HG02938 (cell line): ENCODE measurements around the gene PEX10.

ENCODE experiments used
- ATAC-seq: cut with Tn5 transposase; IDR thresholded peaks from one replicate; pipeline ENCODE4 v1.9.1; 2021; ENCODE audit warnings: mild to moderate bottlenecking, moderate library complexity; ENCODE audit not compliant: unreplicated experiment

PEX10 gene

DNA sequence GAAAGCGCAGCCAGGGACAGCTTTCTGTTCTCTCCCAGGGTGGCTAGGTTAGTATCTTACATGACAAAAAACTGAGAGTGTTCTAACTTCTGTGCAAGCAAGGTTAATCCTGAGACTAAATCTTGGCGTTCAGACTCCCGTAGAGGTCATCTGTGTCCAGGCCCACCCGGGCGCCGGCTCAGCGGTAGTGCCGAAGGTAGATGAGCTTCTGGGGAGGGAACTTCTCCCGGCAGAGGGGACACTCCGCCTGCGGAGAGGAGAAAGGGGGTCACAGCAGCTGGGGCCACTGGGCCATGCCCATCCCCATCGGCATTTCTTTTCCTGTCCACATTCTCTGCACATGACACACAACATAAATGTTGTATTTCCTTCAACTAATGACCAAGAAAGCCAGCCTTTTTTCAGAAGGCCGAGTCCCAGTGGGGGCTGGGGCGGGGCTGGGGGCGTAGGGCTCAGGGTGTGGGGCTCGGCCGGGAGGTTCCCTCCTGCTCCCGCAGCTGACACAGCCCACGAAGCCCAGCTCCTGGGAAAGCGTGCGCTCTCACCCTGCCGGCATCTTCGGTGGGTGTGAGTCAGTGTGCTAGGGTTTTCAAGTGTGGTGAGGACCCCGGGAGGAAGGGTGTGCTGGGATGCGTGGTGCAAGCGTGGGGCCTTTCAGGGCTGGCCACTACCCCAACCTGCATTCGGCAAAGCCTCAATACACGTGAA is 6.6 kb downstream of the PEX10 start:
- ATAC-seq = no peak

DNA sequence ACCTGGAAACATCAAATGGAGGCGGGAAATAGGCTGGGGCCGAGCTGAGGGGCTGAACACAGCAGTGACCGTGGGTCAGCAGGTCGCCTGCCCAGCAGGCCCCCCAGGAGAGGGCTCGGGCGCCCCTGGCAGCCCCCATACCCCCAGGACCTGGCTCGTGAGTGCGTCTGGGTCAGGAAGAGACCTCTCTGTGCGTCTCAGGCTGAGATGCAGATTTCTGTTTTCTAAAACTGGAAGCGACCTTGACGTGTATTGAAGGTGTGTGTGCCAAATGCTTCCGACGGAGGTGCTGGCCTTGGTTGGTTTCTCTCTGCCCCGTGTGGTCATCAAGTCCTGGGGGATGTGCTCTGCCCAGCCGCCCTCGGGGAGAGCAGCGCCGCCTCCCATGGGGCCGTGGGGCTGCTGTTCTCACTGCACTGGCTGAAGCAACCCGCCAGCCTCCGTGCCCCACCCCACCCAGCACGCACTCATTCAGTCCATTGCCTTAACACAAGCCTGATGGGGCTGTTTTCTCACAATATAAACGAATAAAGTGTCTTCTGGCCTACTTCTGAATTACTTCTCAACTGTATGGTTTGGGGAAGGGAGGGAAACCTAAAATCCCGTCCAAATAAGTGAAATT is 7.4 kb downstream of the PEX10 start:
- no peak for ATAC-seq

DNA sequence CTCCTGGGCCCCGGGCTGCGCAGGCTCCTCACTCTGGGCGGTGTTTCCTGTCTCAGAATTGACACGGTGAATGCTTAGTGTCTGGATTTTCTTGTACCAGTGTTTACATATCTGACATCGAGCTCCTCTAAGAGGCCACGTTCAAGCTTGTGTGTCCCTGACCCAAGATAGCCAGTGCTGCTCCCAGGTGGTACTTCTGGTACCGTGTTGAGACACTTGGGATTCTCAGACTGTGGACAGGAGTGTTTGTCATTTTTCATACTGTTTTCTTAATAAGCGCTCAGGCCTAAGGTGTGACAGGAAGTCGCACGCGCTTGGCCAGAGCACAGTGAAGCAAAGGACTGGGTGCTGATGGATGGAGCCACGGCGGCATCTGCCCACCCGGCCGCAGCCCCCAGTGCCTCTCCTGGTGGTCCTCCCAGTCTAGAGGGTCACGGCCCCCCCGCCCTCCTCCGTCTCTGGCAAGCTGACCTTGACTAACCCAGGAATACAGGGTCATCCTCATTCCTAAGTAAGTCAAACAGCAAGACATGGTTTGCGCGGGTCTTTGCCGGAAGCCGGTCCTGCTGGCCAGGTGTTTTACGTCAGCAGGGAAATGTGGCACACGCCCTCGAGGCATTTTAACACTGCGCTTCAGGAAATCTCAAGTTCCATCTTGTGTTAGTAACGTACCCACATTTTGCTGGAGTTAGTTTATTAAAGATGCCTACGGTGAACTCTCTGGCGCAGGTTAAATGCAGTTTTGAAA is 8.0 kb downstream of the PEX10 start:
- no peak for ATAC-seq

DNA sequence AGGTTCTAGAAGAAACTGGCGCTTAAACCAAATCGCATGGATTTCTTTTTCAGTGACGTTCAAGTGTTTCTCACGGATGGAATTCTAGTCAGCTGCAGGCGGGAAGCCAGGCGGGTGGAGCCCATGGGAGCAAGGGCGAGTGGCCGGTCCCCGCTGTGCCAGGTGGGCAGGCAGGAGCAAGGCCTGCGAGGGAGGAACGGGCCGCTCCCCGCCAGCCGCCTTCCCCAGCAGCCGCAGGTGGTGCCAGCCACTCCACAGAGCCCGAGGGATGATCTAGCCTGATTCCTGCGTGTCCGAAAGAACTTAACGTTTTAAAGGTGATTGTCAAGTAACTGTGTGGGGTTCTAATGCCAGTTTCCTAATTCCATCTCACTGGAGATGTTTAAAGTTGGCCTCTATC is 9.1 kb downstream of the PEX10 start:
- ATAC-seq = no peak

DNA sequence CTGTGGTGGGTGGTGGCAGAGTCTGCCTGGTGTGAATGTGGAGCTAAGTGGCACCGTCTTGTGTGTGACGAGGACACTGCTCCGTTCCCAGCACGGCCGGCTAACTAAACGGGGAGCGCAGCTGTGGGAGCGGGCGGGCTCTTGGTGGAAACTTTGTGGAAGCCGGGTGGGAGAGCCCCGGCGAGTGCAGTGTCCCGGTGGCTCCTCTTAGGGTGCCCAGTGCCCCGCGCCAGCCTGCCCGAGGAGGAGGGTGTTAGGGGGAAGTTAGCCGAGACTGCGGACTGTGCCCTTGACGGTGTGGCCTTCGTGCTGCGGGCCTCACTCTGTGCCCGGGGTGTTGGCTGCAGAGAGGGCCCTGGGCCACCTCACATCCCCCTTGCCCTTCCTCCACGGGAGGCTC is 9.9 kb downstream of the PEX10 start:
- no peak for ATAC-seq

DNA sequence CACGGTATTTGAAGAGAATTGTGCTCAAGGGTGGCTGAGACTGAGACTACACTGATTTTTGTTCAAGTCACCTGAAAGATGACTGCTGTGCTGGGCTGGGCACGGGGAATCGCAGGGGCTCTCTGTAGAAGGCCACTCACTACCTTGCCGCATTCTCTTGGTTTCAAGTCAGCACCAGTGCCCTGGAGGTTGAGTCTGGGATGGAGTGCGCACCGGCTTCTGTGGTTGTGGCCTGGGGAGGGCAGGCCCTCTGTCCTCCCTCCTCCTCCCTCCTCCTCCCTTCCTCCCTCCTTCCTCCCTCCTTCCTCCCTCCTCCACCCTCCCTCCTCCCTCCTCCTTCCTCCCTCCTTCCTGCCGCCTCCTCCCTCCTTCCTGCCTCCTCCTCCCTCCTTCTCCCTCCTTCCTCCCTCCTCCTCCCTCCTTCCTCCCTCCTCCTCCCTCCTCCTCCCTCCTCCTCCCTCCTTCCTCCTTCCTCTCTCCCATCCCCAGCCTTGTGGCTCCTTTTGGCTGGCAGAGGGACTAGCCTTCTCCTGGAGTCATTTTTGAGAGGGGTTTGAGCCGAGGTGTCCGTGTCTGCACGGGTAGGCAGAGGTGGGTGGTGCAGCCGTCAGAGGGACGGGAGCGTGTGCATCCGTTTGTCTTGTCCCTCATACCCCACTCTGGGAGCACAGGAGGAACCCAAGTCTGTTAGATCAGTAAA is 11.3 kb downstream of the PEX10 start:
- ATAC-seq = no peak

DNA sequence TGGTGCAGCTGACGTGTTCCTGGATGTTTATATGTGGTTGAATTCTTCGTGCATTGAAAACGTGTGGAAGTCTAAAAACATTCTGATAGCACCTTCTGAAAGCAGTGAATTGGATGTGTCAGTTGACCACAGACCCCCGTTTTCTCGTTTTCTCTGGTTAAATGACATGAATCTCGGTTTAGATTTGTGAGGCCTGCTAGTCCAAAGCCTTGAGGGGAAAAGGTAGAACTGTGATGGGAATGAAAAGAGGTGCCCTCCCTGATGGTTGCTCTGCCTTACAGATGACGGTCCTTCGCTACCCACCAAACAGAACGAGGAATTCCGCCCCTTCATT is 11.8 kb downstream of the PEX10 start:
- ATAC-seq = no peak

DNA sequence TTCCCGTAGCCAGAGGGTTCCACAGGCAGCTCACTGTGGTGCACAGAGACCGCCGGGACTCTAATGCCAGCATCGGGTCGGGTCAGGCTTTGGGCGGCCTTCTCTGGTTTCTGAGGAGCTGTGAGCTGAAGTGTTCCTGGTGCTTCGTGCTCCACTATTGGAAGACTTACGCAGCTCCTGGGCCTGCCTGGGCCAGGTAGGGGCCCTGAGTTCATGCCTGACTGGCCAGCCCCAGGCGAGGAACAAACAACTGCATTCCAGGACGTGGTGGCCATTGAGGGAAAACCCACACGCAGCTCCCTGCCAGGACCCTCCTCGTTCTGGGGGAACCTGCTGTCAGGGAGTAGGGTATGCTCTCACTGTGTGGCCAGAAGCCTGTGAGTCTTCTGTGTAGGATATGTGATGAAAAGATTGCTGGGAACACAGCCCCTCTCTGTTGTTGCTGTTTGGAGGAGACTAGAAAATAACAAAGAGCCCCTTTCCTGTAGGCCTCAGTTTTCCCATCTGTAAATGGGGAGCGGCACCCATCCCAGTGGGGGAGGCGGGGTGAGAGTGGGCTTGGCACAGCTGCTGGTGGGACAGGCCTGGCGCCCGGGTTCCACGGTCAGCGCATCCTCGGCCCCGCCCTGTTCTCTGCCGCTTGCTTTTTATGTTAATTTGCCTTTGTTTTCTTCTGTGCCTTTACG is 12.3 kb downstream of the PEX10 start:
- no peak for ATAC-seq

DNA sequence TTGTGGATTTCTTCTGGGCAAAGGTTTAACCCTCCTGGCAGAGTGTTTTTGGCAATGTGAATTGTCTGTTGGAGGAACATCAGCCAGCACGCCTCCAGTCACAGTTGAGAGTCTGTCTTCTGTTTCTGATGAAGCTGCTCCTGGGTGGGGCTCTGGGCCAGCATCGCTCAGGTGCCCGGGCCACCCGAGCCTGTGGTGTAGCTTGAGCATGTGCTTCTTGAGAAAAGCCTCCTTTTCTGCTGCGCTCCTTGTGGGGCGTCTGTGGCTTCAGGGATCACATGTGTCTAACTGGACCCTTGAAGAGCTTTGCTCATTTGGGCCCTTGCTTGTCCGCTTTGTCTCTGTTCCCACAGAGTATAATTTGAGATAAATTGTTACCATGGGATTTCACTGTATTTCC is 13.5 kb downstream of the PEX10 start:
- no peak for ATAC-seq

DNA sequence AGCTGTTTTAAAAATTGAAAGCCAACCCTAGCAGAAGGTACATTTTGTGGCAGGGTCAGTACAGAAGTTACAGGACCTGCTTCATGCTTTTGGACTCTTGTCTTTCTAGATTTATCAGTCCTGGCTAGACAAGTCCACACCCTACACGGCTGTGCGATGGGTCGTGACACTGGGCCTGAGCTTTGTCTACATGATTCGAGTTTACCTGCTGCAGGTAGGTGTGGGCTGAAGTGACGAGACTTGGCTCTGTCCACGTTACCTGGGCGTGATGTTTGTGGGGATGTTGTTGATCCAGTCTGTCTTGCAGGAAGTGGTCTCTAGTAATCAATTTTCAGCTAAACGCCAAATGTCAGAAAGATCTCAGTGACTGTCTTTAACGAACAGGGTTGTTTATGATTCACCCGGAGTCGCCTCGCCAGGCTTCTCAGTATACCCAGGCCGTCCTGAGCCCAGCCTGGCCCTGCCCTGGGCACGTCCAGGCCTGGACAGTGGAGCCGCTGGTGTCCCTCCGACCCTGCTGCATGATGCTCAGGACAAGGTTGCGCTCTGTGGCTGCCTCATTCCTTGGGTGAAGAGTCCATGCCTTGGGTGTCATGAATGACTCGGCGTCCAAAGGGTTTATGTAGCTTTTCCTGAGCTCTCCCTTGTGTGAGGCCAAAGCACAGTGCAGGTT is 15.2 kb downstream of the PEX10 start:
- no peak for ATAC-seq

DNA sequence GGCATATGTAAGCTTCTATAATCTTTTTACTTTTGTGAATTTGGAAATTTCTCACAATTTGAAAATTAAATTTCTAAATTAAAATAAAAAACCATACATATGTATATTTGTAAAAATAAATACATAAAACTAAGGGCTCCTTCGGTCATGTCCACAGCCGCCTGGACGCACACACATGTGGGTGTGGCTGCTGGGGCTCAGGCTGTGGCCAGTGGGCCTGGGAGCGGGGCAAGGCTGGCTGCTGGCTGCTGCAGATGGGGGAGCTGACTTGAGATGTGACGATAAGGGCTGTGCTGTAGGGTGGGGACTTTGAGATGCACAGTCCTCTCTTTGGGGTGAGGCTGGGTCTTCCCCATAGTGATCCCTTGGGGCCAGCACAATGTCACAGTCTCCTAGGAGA is 15.9 kb downstream of the PEX10 start:
- ATAC-seq = no peak

DNA sequence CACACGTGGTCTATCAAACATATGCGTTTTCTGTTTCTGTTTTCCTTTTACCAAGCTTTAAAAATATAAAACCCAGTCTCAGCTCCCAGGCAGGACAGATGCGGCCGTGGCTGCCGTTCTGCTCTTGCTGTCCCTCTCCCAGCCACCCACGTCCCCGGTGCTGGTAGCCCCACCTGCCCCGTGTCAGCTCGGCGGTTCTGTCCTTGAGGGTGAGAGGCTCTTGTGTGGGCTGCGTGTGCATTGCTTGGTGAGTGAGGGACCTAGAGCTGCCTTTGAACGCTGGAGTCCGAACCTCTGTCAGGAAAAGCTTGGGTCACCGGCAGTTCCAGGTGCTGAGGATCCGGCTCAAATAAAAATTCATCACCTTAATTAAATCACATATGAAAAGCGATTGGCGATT is 16.3 kb downstream of the PEX10 start:
- no peak for ATAC-seq

DNA sequence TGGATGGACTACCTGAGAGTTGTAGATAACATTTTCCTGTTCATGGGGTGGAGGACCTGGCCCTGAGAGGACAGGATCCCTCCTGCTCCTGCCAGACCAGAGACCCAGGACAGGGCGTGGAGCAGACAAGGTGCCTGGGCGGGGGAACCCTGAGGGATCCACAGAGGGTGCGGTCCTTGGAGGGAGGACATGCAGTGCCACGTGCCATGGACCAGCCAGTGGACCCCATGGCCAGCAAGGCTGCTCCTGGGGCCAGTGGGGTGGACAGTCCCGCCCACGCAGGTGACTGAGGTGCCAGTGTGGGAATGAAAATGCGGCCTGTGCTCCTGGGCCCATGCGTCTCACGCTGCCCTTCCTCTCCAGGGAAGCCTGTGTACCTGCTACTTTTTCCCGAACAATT is 17.1 kb downstream of the PEX10 start:
- no peak for ATAC-seq

DNA sequence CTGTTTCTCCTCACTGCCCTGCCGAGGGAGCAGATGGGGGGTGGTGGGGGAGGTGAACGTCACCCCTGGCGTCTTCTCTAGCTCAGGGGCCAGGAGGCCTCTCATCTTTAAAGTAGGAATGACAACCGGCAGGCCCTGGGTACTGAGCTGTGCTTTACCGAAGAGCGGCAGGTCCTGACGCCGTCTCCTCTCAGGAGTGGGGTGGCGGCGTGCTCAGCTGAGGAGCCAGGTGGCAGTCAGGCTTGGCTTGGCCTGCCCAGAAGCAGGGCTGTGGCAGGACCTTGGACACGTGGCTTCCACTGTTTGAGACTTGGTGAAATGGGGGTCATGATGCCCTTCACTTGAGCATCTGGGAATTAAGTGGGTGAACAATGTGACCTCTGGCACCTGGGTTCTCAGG is 17.6 kb downstream of the PEX10 start:
- ATAC-seq = no peak

DNA sequence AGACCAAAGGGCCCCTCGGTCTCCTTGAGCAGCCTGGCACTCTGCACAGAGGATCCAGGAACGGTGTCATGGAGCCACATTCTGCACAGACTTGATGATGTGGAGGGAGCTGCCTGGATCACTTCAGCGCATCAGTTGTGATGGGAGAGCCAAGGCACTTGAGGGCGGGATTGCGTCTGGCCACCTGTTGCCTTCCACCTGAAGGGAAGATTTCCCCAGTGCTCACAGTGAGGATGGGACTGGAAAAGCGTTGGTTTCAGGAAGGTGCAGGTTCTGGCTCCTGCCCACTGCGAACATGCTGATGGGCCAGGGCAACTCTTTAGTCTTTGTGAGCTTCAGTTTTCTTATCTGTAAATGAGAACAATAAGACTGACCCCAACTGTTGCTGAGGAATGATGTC is 18.1 kb downstream of the PEX10 start:
- no peak for ATAC-seq

DNA sequence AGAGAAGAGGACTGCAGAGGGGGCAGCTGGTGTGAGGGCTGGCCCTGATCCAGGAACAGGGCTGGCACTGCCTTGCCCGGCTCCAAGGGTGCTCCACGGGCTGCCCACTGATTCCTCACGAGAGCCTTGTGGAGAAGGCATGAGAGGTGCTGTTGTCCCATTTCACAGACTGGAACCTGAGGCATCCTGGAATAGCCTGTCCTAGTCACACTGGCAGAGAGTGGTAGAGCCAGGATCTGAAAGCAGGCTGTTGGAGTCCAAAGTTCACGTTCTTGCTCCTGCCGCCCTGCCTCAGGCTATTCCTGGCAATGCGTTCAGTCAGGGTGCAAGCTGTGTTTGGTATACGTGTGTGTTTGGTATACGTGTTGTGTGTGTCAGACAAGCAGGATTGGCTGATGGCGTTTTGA is 18.9 kb downstream of the PEX10 start:
- no peak for ATAC-seq

DNA sequence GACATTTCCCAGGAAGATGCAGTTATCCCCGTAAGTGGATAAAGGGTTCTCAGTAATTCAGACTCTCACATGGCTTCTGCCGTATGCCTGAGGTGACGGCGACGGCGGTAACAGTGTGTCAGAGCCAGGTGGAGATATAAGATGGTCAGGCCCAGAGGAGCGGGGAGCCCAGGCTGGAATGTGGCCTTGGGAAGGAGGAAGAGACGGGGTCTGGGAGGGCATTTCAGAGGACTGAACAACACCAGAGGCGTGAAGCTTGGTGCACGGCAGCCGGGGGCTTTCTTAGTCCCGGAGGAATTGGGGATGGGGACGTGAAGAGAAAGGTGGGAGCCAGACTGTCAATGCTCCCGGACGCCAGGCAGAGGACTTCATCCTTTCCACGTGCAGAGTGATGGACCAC is 19.7 kb downstream of the PEX10 start:
- ATAC-seq = no peak

DNA sequence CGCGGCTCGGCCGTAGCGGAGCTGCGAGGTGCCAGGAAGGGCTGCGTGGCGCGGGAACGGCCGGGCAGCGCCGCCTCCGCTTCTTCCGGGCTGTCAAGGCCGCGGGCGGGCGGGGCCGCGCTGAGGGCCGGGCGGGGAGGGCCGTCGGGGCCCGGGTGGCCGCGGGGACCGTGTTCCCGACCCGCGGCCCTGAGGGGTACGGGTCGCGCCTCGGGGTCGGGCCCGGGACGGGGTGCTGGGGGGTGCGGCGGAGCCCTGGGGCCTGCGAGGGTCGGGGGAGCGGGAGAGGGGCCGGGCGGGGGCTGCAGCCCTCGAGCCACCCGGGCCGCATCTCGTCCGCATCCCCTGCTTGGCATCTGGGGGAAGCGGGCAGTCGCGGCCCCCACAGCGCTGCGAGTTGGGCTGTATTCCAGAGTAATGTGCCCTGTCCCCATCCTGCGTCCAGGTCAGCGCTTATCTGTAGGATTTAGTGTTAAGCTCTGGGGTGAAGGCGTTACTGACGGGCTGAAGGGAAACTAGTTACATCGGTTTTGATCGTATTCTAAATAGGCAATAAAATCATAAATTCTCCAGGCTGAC is 20.3 kb downstream of the PEX10 start:
- peak; percentile 3 for ATAC-seq

DNA sequence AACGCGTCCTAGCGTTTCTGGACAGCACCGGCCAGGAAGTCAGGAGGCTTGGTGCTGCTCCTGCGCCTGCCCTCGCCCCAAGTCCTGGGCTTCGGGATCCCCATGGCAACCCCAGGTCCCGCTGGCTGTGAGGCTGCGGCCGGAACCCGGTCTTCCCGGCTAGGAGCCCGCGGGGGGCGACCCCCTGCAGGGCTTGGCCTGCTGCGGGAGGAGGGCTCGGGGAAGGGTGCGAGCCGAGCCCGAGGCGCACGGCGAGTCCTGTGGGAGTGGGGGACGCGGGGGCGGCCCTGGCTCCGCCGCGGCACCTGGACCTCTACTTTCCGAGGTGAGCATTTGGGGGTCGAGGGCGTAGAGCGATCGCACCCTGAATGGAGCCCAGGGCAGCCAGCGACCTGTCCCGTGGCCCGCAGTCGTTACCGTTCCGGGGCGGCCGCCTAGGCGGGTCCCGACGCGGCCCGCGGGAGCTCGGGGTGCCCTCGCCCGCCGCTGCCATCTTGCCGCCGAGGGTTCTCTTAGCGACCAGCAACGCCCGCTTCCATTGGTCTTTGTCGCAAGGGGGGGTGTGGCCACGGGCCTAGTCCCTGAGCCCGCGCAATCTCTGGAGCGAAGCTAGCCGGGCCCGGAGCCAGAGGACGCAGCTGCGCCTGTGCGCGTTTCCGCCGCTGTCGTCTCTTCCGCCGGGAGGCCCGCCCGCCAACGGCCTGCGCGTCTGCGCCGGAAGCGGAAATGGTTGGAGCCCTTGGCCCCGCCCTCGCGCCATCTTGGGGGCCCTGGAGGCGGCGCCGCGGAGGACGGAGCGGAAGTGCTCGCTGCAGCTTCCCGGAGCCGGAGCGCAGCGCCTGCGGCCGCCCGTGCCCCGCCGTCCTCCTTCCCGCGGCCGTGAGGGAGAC is 21.1 kb downstream of the PEX10 start, which contains the start of the genes MORN1 and RER1:
TSS of gene MORN1 (minus strand) at position 514 of the 890 bp plus-strand sequence. CDS start at position 493, 21 bp downstream.
TSS of gene RER1 (plus strand) at position 801 of the 890 bp plus-strand sequence. CDS start 3,950 bp downstream, outside the sequence.
- ATAC-seq = peak; percentile 94
